Gastrocnemius medialis (tissue), 4 donors: Measurements from ENCODE around the gene CBY1.

Experiments used
- POLR2A ChIP-seq, 2 donors: fragments of 450-650 bp; IDR thresholded peaks; one replicate each; pipeline ENCODE4 v1.6.1; 2017; ENCODE audit warnings: antibody characterized with exemption in 2 of 2, mild to moderate bottlenecking in 2 of 2, moderate library complexity in 2 of 2
- TF ChIP-seq, protein P1 (sequence below), 5 experiments: fragments of 450-650 bp in 3 of 5; fragments of 200-600 bp in 2 of 5; sonication (generic) in 2 of 5; IDR thresholded peaks in 4 of 5; conservative IDR thresholded peaks in 1 of 5; 1 replicate in 4 of 5; 2 replicates in 1 of 5; pipeline ENCODE4 v1.5.1; 2016 to 2019; ENCODE audit warnings: antibody characterized with exemption in 5 of 5, mild to moderate bottlenecking in 3 of 5, moderate library complexity in 3 of 5

DNA sequence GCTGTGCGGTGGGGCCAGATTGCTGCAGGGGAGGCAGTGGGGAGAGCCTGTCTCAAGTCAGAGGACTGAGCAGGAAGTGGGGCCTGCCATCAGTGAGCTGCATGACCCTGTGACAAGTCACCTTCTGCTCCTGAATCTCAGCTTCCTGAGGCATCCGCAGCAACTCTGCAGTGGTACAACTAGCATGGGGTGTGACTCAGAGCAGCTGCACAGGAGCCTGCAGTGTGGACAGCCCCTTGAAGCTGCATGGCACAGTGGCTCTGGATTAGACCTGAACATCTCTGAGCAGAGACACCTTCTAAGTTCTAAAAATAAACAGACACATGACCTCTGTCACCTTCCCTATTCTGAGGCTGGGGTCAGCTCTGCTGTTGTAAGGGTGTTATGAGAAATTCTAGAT lies 18.2 kb upstream of the CBY1 start:
- TF ChIP-seq, protein P1, sequence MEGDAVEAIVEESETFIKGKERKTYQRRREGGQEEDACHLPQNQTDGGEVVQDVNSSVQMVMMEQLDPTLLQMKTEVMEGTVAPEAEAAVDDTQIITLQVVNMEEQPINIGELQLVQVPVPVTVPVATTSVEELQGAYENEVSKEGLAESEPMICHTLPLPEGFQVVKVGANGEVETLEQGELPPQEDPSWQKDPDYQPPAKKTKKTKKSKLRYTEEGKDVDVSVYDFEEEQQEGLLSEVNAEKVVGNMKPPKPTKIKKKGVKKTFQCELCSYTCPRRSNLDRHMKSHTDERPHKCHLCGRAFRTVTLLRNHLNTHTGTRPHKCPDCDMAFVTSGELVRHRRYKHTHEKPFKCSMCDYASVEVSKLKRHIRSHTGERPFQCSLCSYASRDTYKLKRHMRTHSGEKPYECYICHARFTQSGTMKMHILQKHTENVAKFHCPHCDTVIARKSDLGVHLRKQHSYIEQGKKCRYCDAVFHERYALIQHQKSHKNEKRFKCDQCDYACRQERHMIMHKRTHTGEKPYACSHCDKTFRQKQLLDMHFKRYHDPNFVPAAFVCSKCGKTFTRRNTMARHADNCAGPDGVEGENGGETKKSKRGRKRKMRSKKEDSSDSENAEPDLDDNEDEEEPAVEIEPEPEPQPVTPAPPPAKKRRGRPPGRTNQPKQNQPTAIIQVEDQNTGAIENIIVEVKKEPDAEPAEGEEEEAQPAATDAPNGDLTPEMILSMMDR (IDR thresholded peaks at IDR 0.05 in 4 of 5, conservative IDR thresholded peaks at IDR 0.05 in 1 of 5): no peak
- no peak for TF ChIP-seq POLR2A (IDR thresholded peaks at IDR 0.05)
